Measurements from ENCODE around the gene CPLANE1.

- TF ChIP-seq MAZ (IDR thresholded peaks at IDR 0.05; ENCODE audit: borderline replicate concordance, low read depth, low read length), result no peak
- TF ChIP-seq, protein P1, sequence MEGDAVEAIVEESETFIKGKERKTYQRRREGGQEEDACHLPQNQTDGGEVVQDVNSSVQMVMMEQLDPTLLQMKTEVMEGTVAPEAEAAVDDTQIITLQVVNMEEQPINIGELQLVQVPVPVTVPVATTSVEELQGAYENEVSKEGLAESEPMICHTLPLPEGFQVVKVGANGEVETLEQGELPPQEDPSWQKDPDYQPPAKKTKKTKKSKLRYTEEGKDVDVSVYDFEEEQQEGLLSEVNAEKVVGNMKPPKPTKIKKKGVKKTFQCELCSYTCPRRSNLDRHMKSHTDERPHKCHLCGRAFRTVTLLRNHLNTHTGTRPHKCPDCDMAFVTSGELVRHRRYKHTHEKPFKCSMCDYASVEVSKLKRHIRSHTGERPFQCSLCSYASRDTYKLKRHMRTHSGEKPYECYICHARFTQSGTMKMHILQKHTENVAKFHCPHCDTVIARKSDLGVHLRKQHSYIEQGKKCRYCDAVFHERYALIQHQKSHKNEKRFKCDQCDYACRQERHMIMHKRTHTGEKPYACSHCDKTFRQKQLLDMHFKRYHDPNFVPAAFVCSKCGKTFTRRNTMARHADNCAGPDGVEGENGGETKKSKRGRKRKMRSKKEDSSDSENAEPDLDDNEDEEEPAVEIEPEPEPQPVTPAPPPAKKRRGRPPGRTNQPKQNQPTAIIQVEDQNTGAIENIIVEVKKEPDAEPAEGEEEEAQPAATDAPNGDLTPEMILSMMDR (conservative IDR thresholded peaks at IDR 0.05; ENCODE audit: low read depth, low read length), result no peak
- no peak for TF ChIP-seq RAD21 (IDR thresholded peaks at IDR 0.05; ENCODE audit: low read length)
- TF ChIP-seq FOS (IDR thresholded peaks at IDR 0.05; ENCODE audit: low read depth, low read length), result no peak
- TF ChIP-seq, protein P2, sequence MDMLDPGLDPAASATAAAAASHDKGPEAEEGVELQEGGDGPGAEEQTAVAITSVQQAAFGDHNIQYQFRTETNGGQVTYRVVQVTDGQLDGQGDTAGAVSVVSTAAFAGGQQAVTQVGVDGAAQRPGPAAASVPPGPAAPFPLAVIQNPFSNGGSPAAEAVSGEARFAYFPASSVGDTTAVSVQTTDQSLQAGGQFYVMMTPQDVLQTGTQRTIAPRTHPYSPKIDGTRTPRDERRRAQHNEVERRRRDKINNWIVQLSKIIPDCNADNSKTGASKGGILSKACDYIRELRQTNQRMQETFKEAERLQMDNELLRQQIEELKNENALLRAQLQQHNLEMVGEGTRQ (IDR thresholded peaks at IDR 0.05; ENCODE audit: low read depth, low read length), result no peak
- TF ChIP-seq POLR2A (IDR thresholded peaks at IDR 0.05; ENCODE audit: low read depth, low read length), result no peak
- TF ChIP-seq RFX5 (IDR thresholded peaks at IDR 0.05; ENCODE audit: low read depth, low read length), result no peak
- no peak for TF ChIP-seq MAFK (IDR thresholded peaks at IDR 0.05; ENCODE audit: low read depth, low read length)
Measured at GRCh38 chr5:37153661-37154060, 95.5 kb downstream of the CPLANE1 start.
